MCF 10A (cell line): ENCODE data around the gene NSUN6. TPM values are rescaled to one million over a fixed set of nuclear protein-coding genes. Genes with fewer than 3 reads are reported as not detected.
A peak's percentile ranks its signal among the peaks of the same experiment; 100 is the strongest.
"Not testable (repeated sequence)": the region's sequence is repeated elsewhere in the genome, so short reads cannot be mapped to it uniquely, and the experiment has no call there.

Experiments
- BruUV-seq: library from RNA; stranded (reverse); fragments of 400-500 nt; replicated peaks from 2 replicates; lab custom pipeline; 2021; lab: Mats Ljungman, UMichigan
- CTCF ChIA-PET: fragments of 300-600 bp; sonication (Branson Sonifier 250); formaldehyde crosslinking; extraction: SDS; loops from one replicate; lab custom pipeline; 2021; ENCODE audit warnings: antibody characterized with exemption, inconsistent platforms; lab: Yijun Ruan, JAX
- POLR2A ChIA-PET: fragments of 300-600, 350-650 bp; sonication (Branson Sonifier 250); formaldehyde crosslinking; extraction: SDS; loops from one replicate; lab custom pipeline; 2020; ENCODE audit warnings: antibody characterized with exemption, inconsistent platforms; lab: Yijun Ruan, JAX
- DNase-seq: peaks from one replicate; pipeline ENCODE4 v3.0.0-alpha.2; 2018; ENCODE audit not compliant: unreplicated experiment
- H3K27ac Mint-ChIP-seq: one replicate; pipeline ENCODE4 v1.8.0; 2022; ENCODE audit warnings: mild to moderate bottlenecking, low read depth, mixed read lengths; ENCODE audit not compliant: unreplicated experiment
- H3K27me3 Mint-ChIP-seq: one replicate; pipeline ENCODE4 v1.8.0; 2022; ENCODE audit warnings: mixed read lengths; ENCODE audit not compliant: insufficient read depth, unreplicated experiment
- H3K36me3 Mint-ChIP-seq: one replicate; pipeline ENCODE4 v1.8.0; 2022; ENCODE audit warnings: mild to moderate bottlenecking, moderate library complexity, mixed read lengths; ENCODE audit not compliant: insufficient read depth, unreplicated experiment
- H3K4me1 Mint-ChIP-seq: one replicate; pipeline ENCODE4 v1.8.0; 2022; ENCODE audit warnings: mixed read lengths; ENCODE audit not compliant: insufficient read depth, unreplicated experiment
- H3K4me3 Mint-ChIP-seq: one replicate; pipeline ENCODE4 v1.8.0; 2022; ENCODE audit warnings: mild to moderate bottlenecking, moderate library complexity, mixed read lengths; ENCODE audit not compliant: unreplicated experiment
- H3K9me3 Mint-ChIP-seq: one replicate; pipeline ENCODE4 v1.8.0; 2022; ENCODE audit warnings: mixed read lengths; ENCODE audit not compliant: unreplicated experiment
- CTCF ChIP-seq: fragments of 200-600 bp; IDR thresholded peaks from one replicate; pipeline ENCODE4 v1.8.0; 2022; ENCODE audit warnings: antibody characterized with exemption, mild to moderate bottlenecking; ENCODE audit not compliant: unreplicated experiment
- intact Hi-C: fragments of 100-400 bp; cut with micrococcal nuclease; formaldehyde crosslinking; loops from 2 replicates; pipeline ENCODE4 v1.14.1; 2022
- total RNA-seq: library from RNA; stranded (reverse); gene quantifications from 2 replicates; pipeline ENCODE4 v1.2.3, GENCODE V29; 2022

The NSUN6 gene
- total RNA-seq, 1 experiment from 2014 or later: 16.2 TPM

DNA sequence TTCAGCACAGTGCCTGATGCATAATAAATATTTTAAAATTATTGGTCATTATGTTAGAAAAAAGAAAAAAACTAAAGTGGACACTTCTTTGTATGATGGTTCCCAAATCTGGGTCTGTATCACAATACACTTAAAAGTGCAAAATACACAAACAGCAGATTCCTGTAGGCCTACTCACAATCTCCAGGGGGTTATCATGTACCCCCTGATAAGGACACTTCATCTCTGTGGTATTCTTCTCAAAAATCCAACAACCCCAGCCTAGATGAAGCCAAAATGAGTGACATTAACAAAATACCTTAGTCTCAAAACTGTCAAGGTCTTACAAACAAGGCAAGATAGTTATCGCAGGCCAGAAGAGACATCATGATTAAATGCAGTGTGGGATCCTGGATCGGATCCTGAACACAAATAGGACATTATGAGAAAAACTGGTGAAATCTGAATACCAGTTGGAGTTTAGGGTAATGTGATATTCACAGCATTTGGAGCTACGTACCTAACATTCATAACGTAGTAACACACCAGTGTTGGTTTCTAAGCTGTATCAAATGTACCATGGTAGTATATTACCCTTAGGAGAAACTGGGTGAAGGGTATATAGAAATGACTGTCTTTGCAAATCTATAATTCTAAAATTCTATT is 45.2 kb downstream of the NSUN6 start:
- no peak for TF ChIP-seq CTCF
- DNase-seq: no peak
- POLR2A ChIA-PET: no interaction called here
- peaks cover 25% of the 10 kb centered on the region for H3K36me3 Mint-ChIP-seq
- intact Hi-C loops: loop anchor here (2.0 kb wide), 1 partner anchor 45 kb away; the partner anchor contains the start of gene NSUN6
- no peak overlapping the region for H3K4me3 Mint-ChIP-seq
- no peak overlapping the region for H3K27ac Mint-ChIP-seq
- CTCF ChIA-PET: no interaction called here
- H3K27me3 Mint-ChIP-seq: no peaks in the 10 kb centered on the region
- peaks cover 18% of the 10 kb centered on the region for H3K4me1 Mint-ChIP-seq
- BruUV-seq: no TSS peak
- H3K9me3 Mint-ChIP-seq: no peaks in the 10 kb centered on the region

GRCh38 chr10:18601321-18601720 is 50.1 kb downstream of the NSUN6 start:
- H3K27me3 Mint-ChIP-seq: no peaks in the 10 kb centered on the region
- H3K4me1 Mint-ChIP-seq: no peaks in the 10 kb centered on the region
- DNase-seq: no peak
- no peak for TF ChIP-seq CTCF
- BruUV-seq: no TSS peak
- no peak overlapping the region for H3K4me3 Mint-ChIP-seq
- ChIA-PET POLR2A (no interaction called here), CTCF (interaction anchor here (0.6 to 0.9 kb wide), 3 partner anchors 14 to 1393 kb away, joined by 3 read pairs; no protein-coding TSS in a partner anchor)
- intact Hi-C loops: no loop called here
- peaks cover 17% of the 10 kb centered on the region for H3K36me3 Mint-ChIP-seq
- H3K9me3 Mint-ChIP-seq: no peaks in the 10 kb centered on the region
- no peak overlapping the region for H3K27ac Mint-ChIP-seq

DNA sequence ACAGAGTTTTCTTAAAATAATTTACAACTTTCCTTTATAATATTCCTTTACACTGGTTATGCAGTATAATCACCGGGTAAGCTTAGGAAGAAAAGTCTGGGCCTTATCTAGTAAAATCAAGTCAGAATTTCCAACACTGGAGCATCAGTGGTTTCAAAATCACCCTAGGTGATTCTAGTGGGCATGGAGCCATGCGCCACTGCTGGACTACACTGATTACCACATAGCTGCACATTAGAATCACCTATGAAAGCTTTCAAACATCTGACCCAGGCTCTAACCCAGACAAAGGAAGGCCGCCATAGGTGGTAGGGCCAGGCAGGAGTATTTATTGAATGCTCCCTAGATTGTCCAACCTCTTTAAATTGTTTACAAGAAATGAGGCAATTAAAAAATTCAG is 52.0 kb downstream of the NSUN6 start:
- ChIA-PET CTCF (interaction anchor here (0.7 to 1.9 kb wide), 3 partner anchors 12 to 1096 kb away, joined by 3 to 4 read pairs (median 3); no protein-coding TSS in a partner anchor), POLR2A (no interaction called here)
- Mint-ChIP-seq H3K36me3 (peaks cover 17% of the 10 kb centered on the region), H3K27ac (no peak overlapping the region), H3K4me3 (no peak overlapping the region), H3K27me3 (no peaks in the 10 kb centered on the region), H3K9me3 (no peaks in the 10 kb centered on the region), H3K4me1 (no peaks in the 10 kb centered on the region)
- BruUV-seq: no TSS peak
- no peak for TF ChIP-seq CTCF
- intact Hi-C loops: no loop called here
- DNase-seq: no peak

DNA sequence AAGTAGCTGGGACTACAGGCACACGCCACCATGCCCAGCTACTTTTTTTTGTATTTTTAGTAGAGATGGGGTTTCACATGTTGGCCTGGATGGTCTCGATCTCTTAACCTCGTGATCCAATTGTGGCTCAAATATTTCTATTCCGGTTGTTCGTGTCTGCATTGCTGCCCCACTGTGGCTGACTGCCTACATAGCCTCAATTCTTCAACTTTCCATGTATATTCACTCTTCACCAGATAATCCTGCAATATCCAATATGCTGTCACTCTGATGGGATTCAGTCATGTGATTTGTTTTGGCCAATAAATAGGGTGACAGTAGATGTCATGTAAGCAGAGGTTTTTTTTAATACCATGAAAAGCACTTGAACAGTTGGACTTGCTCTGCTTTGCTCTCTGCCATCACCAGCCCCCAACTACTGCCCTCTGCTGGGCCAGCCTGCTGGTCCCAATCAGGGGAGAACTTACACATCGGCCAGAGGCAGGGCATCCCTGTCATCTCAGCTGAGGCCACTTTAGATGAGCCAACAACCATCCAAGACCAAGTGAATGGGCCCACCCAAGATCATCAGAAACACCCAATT is 56.7 kb downstream of the NSUN6 start:
- no peak for TF ChIP-seq CTCF
- POLR2A ChIA-PET: no interaction called here
- BruUV-seq: no TSS peak
- Mint-ChIP-seq H3K9me3 (peaks cover 8% of the 10 kb centered on the region), H3K27me3 (no peaks in the 10 kb centered on the region), H3K4me1 (no peaks in the 10 kb centered on the region), H3K4me3 (no peak overlapping the region), H3K36me3 (peaks cover 14% of the 10 kb centered on the region), H3K27ac (no peak overlapping the region)
- CTCF ChIA-PET: interaction anchor here (0.7 kb wide), 1 partner anchor 9 kb away, joined by 3 read pairs; no protein-coding TSS in a partner anchor
- intact Hi-C loops: no loop called here
- DNase-seq: peak; percentile 11

DNA sequence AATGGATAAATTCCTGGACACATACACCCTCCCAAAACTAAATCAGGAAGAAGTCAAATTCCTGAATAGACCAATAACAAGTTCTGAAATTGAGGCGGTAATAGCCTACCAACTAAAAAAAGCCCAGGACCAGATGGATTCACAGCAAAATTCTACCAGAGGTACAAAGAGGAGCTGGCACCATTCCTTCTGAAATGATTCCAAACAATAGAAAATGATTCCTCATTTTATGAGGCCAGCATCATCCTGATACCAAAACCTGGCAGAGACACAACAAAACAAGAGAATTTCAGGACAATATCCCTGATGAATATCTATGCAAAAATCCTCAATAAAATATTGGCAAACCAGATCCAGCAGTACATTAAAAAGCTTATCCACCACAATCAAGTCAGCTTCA is 60.2 kb downstream of the NSUN6 start:
- POLR2A ChIA-PET: interaction anchor here (0.6 kb wide), 1 partner anchor 291 kb away, joined by 3 read pairs; no protein-coding TSS in a partner anchor
- H3K27ac Mint-ChIP-seq, BruUV-seq, H3K27me3 Mint-ChIP-seq, H3K9me3 Mint-ChIP-seq, H3K4me3 Mint-ChIP-seq, CTCF ChIA-PET, intact Hi-C loops, DNase-seq, H3K4me1 Mint-ChIP-seq: not testable (repeated sequence)
- peaks cover 19% of the 10 kb centered on the region for H3K36me3 Mint-ChIP-seq

DNA sequence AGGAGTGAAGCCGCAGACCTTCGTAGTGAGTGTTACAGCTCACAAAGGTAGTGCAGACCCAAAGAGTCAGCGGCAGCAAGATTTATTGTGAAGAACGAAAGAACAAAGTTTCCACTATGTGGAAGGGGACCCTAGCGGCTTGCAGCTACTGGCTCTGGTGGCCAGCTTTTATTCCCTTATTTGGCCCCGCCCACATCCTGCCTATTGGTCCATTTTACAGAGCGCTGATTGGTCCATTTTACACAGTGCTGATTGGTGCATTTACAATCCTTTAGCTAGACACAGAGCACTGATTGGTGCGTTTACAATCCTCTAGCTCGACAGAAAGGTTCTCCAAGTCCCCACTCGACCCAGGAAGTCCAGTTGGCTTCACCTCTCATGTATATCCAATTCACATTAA is 64.8 kb downstream of the NSUN6 start:
- POLR2A ChIA-PET: interaction anchor here (1.1 kb wide), 1 partner anchor 19 kb away, joined by 3 read pairs; no protein-coding TSS in a partner anchor
- H3K4me3 Mint-ChIP-seq, H3K4me1 Mint-ChIP-seq, BruUV-seq, intact Hi-C loops, H3K27me3 Mint-ChIP-seq, H3K9me3 Mint-ChIP-seq, DNase-seq, H3K27ac Mint-ChIP-seq: not testable (repeated sequence)
- peaks cover 24% of the 10 kb centered on the region for H3K36me3 Mint-ChIP-seq
- CTCF ChIA-PET: interaction anchor here (0.6 to 1.0 kb wide), 3 partner anchors 16 to 1133 kb away, joined by 3 read pairs; no protein-coding TSS in a partner anchor
